ENCODE results near the gene SPTSSA. TPM values are rescaled to one million over a fixed set of nuclear protein-coding genes. Genes with fewer than 3 reads are reported as not detected.

SPTSSA gene
- total RNA-seq, 1 donor = 21.1 TPM

DNA sequence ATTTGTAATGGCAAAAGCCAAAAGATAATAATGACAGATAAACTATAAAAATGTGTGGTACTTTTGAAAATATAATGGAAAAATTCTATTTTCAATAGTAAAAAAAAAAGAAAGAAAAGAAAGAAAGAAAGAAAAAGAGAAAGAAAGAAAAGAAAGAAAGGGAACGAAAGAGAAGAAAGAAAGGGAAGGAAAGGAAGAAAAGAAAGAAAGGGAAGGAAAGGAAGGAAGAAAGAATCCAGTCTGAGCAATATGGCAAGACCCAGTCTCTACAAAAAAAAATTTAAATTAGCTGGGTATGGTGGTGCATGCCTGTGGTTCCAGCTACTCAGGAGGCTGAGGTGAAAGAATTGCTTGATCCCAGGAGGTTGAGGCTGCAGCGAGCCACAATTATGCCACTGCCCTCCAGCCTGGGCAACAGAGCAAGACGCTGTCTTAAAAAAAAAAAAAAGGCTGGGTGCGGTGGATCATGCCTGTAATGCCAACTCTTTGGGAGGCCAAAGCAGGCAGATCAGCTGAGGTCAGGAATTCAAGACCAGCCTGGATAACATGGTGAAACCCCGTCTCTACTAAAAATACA is 39.1 kb upstream of the SPTSSA start:
- no peak for DNase-seq (ENCODE audit: low read depth)
- no peak overlapping the region for H3K4me3 ChIP-seq (ENCODE audit: low read depth, low read length)
- TF ChIP-seq, protein P1, sequence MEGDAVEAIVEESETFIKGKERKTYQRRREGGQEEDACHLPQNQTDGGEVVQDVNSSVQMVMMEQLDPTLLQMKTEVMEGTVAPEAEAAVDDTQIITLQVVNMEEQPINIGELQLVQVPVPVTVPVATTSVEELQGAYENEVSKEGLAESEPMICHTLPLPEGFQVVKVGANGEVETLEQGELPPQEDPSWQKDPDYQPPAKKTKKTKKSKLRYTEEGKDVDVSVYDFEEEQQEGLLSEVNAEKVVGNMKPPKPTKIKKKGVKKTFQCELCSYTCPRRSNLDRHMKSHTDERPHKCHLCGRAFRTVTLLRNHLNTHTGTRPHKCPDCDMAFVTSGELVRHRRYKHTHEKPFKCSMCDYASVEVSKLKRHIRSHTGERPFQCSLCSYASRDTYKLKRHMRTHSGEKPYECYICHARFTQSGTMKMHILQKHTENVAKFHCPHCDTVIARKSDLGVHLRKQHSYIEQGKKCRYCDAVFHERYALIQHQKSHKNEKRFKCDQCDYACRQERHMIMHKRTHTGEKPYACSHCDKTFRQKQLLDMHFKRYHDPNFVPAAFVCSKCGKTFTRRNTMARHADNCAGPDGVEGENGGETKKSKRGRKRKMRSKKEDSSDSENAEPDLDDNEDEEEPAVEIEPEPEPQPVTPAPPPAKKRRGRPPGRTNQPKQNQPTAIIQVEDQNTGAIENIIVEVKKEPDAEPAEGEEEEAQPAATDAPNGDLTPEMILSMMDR (IDR thresholded peaks at IDR 0.05; ENCODE audit: insufficient read depth, low read length) = no peak

DNA sequence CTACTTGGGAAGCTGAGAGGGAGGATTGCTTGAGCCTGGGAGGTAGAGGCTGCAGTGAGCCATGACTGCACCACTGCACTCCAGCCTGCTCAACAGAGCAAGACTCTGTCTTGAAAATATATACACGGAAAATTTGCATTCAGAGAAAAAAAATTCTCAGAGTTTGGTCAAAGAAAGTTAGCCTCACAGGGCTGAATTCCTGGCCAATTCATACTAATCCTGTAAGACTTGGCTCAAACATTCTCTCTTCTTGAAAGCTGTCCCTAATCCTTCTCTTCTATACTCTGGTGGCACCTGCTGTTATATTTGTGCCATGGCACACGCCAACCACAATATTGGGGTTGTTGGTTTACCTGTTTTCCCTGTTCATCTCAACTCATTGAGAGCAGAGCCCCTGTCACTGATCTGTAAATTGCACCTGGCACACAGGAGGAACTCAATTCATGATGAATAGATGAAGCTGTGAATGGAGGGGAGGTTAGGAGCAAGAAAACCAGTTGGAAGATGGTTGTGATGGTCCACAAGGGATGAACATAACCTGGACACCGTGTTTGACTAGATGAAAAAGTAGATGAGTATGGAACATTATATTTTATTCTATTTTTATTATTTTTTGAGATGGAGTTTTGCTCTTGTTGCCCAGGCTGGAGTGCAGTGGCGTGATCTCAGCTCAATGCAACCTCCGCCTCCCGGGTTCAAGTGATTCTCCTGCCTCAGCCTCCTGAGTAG is 36.8 kb upstream of the SPTSSA start:
- no peak overlapping the region for H3K4me3 ChIP-seq (ENCODE audit: low read depth, low read length)
- DNase-seq (ENCODE audit: low read depth) = peak; percentile 53

DNA sequence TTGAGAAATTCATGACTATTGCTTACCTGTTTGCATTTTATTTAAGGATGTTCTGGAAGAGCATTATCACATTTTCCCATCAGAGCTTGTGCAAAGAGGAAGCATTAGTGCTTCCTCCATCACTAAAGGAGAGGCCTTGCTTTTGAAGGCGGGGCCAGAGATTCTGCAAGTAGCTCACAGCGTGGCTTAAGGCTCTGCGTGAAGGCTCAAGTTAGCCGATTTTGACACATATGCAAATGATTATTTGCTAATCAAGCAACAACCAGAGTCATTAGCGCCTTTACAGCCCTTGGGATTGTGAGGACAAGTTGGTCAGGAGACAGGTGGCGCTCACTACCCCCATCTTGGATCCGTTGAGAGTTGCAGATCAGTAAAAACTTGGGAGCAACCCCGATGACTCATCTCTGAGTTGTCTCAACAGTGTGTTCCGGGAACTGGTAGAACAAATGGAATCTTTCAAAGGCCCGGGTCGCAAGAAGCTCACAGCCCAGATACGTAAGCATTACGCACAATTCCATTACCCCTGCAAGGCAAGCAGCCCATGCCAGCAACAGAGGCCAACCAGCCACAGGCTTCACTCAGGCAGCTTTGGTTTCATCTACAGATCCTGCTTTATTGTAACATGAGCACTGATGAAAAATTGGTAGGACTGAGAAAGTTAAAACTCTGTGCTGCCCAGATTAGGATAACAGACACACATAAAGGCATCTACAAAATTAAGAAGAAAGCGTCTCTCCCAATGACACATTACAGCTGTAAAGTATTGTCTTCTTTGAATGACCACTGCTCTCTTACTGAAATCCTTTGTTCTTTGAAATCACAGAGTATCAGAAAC is 34.9 kb upstream of the SPTSSA start:
- TF ChIP-seq, protein P1 (IDR thresholded peaks at IDR 0.05; ENCODE audit: insufficient read depth, low read length) = peak; percentile 43
- peak; percentile 100 for DNase-seq (ENCODE audit: low read depth)
- H3K4me3 ChIP-seq (ENCODE audit: low read depth, low read length) = peak overlapping the region; percentile 11

More for the DNA sequence above, 36.8 kb upstream of the SPTSSA start:
- TF ChIP-seq, protein P1 (IDR thresholded peaks at IDR 0.05; ENCODE audit: insufficient read depth, low read length) = peak; percentile 48

DNA sequence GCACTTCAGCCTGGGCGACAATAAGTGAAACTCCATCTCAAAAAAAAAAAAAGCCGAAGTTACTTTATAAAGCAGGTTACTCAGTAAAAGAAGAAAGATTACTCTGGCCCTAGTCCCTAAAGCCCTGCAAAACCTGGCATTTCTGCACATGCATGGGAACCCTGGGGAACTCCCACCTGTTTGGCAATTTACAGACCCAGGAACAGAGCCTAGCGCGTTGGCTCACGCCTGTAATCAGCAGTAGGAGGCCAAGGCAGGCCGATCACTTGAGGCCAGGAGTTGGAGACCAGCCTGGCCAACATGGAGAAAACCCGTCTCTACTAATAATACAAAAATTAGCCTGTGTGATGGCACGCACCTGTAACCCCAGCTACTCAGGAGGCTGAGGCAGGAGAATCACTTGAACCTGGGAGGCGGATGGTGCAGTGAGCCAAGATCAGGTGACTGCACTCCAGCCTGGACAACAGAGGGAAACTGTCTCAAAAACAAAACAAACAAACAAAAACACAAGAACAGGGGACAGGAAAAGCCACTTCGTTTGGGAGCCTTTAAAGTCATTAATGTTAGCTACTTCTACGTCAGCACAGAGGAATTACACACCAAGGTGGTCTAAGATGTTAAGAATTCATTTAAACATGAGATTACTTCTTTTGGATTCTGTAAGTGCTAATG is 34.1 kb upstream of the SPTSSA start:
- TF ChIP-seq, protein P1 (IDR thresholded peaks at IDR 0.05; ENCODE audit: insufficient read depth, low read length) = no peak
- no peak overlapping the region for H3K4me3 ChIP-seq (ENCODE audit: low read depth, low read length)
- no peak for DNase-seq (ENCODE audit: low read depth)

DNA sequence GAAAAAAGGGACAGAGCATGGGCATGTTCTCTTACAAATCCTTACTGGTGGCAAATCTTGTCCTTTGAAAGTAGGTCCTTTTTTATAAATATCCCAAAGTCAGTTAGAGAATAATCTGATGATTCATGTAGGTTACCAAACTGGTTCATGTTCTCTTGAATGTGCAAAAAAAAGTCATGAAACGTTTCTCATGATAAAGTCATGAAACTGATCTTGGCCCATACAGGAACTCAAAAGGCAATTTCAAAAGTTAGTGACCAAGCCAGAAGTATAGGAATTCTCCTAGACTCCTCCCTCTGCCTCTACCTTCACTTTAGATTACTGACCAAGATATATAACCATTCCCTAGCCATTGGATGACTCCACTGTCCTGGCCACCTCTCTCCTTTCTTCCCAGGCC is 27.3 kb upstream of the SPTSSA start:
- H3K4me3 ChIP-seq (ENCODE audit: low read depth, low read length) = no peak overlapping the region
- TF ChIP-seq, protein P1 (IDR thresholded peaks at IDR 0.05; ENCODE audit: insufficient read depth, low read length) = no peak
- DNase-seq (ENCODE audit: low read depth) = peak; percentile 28

DNA sequence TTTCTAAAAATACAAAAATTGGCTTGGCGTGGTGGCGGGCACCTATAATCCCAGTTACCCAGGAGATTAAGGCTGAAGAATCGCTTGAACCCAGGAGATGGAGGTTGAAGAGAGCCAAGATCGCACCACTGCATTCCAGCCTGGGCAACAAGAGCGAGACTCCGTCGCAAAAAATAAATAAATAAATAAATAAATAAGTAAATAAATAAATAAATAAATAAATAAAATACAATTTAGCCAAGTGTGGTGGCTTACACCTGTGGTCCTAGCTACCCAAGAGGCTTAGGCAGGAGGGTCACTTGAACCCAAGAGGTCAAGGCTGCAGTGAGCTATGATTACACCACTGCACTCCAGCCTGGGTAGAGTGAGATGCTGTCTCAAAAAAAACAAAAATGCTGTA is 26.5 kb upstream of the SPTSSA start:
- TF ChIP-seq, protein P1 (IDR thresholded peaks at IDR 0.05; ENCODE audit: insufficient read depth, low read length) = no peak
- no peak for DNase-seq (ENCODE audit: low read depth)
- no peak overlapping the region for H3K4me3 ChIP-seq (ENCODE audit: low read depth, low read length)

All from fibroblast of the aortic adventitia (primary cell).